Peyer's patch (tissue), 4 donors: ENCODE data around the gene NOCT. TPM values are rescaled to one million over a fixed set of nuclear protein-coding genes. Genes with fewer than 3 reads are reported as not detected.
"Not testable (repeated sequence)": the region's sequence is repeated elsewhere in the genome, so short reads cannot be mapped to it uniquely, and the experiment has no call there.

Experiments
- DNase-seq, 3 donors: peaks; one replicate each; pipeline ENCODE4 v3.0.0-alpha.2; 2017 to 2019
- H3K27ac ChIP-seq, 4 donors: fragments of 200-600 bp; sonication (generic); one replicate each; pipeline ENCODE4 v1.5.1; 2016 to 2019
- H3K27me3 ChIP-seq, 2 donors: fragments of 200-600 bp; sonication (generic); one replicate each; pipeline ENCODE4 v1.5.1; 2019
- H3K36me3 ChIP-seq, 3 donors: fragments of 200-600 bp; sonication (generic); one replicate each; pipeline ENCODE4 v1.5.1; 2016 to 2019
- H3K4me1 ChIP-seq, 4 donors: fragments of 200-600 bp; sonication (generic); one replicate each; pipeline ENCODE4 v1.5.1; 2016 to 2019
- H3K4me3 ChIP-seq, 4 donors: fragments of 200-600 bp; sonication (generic); 1 replicate in 3 of 4; 2 replicates in 1 of 4; pipeline ENCODE4 v1.5.1; 2016 to 2019; ENCODE audit warnings: mild to moderate bottlenecking in 1 of 4
- H3K9me3 ChIP-seq, 4 donors: fragments of 200-600 bp; sonication (generic); one replicate each; pipeline ENCODE4 v1.5.1; 2016 to 2019; ENCODE audit warnings: mild to moderate bottlenecking in 1 of 4
- CTCF ChIP-seq, 6 experiments: fragments of 450-650 bp in 4 of 6; fragments of 200-600 bp in 2 of 6; sonication (generic) in 1 of 6; IDR thresholded peaks; one replicate each; pipeline ENCODE4 v1.5.1; 2017 to 2019; ENCODE audit warnings: antibody characterized with exemption in 6 of 6, mild to moderate bottlenecking in 3 of 6, moderate library complexity in 1 of 6
- POLR2A ChIP-seq, 2 donors: fragments of 450-650 bp; IDR thresholded peaks; one replicate each; pipeline ENCODE4 v1.5.1; 2017; ENCODE audit warnings: antibody characterized with exemption in 2 of 2, mild to moderate bottlenecking in 2 of 2, moderate library complexity in 2 of 2
- total RNA-seq, 4 donors: library from RNA; depleted of rRNA; stranded (reverse); fragments of >200 nt; gene quantifications; one replicate each; pipeline ENCODE4 v1.1.0, GENCODE V29; 2016

The NOCT gene
- total RNA-seq, 4 donors from 2014 or later: 5.4 to 26.4 (median 11.0) TPM

- H3K4me3 ChIP-seq: no peak overlapping the region
- H3K27ac ChIP-seq: no peak overlapping the region
- no peaks in the 10 kb centered on the region for H3K36me3 ChIP-seq
- no peaks in the 10 kb centered on the region for H3K4me1 ChIP-seq
- H3K27me3 ChIP-seq: no peaks in the 10 kb centered on the region
- TF ChIP-seq POLR2A (IDR thresholded peaks at IDR 0.05) (no peak), CTCF (IDR thresholded peaks at IDR 0.05) (no peak)
- peak in 1 of 3 donors; percentile 62 for DNase-seq
- H3K9me3 ChIP-seq: peaks cover 0 to 4% (median 0%) of the 10 kb centered on the region in 4 donors
Measured at GRCh38 chr4:139005774-139006173, 9.8 kb upstream of the NOCT start.

GRCh38 chr4:139007640-139008039 is 7.9 kb upstream of the NOCT start:
- no peaks in the 10 kb centered on the region for H3K4me1 ChIP-seq
- peak in 1 of 2 donors; percentile 49 for TF ChIP-seq POLR2A (IDR thresholded peaks at IDR 0.05)
- no peak for TF ChIP-seq CTCF (IDR thresholded peaks at IDR 0.05)
- no peaks in the 10 kb centered on the region for H3K36me3 ChIP-seq
- H3K4me3 ChIP-seq: no peak overlapping the region
- H3K27me3 ChIP-seq: no peaks in the 10 kb centered on the region
- H3K27ac ChIP-seq: peak overlapping the region in 2 of 4 donors; percentile 20 to 74
- DNase-seq: peak in 1 of 3 donors; percentile 64
- peaks cover 0 to 4% (median 0%) of the 10 kb centered on the region in 4 donors for H3K9me3 ChIP-seq

GRCh38 chr4:139008278-139008677 is 7.3 kb upstream of the NOCT start:
- not testable (repeated sequence) for H3K36me3 ChIP-seq, H3K9me3 ChIP-seq, H3K4me3 ChIP-seq, H3K4me1 ChIP-seq, H3K27me3 ChIP-seq, DNase-seq
- H3K27ac ChIP-seq: peak overlapping the region in 2 of 4 donors; percentile 20 to 72

GRCh38 chr4:139009702-139010101 is 5.9 kb upstream of the NOCT start:
- no peak for TF ChIP-seq CTCF (IDR thresholded peaks at IDR 0.05)
- no peak for TF ChIP-seq POLR2A (IDR thresholded peaks at IDR 0.05)

GRCh38 chr4:139011225-139011950 is 4.2 kb upstream of the NOCT start:
- TF ChIP-seq CTCF (IDR thresholded peaks at IDR 0.05) (no peak), POLR2A (IDR thresholded peaks at IDR 0.05) (peak in 1 of 2 donors; percentile 64)
- peak in 2 of 3 donors; percentile 80 to 90 for DNase-seq
- no peaks in the 10 kb centered on the region for H3K27me3 ChIP-seq
- H3K27ac ChIP-seq: peak overlapping the region in 3 of 4 donors; percentile 58 to 85 (median 74)
- peaks cover 0 to 4% (median 0%) of the 10 kb centered on the region in 4 donors for H3K9me3 ChIP-seq
- H3K4me1 ChIP-seq: peaks cover 0 to 20% (median 6%) of the 10 kb centered on the region in 4 donors
- H3K4me3 ChIP-seq: no peak overlapping the region
- no peaks in the 10 kb centered on the region for H3K36me3 ChIP-seq

More at GRCh38 chr4:139009702-139010101, 5.9 kb upstream of the NOCT start:
- Histone ChIP-seq H3K4me3 (no peak overlapping the region), H3K27ac (no peak overlapping the region), H3K4me1 (peaks cover 0 to 14% (median under 1%) of the 10 kb centered on the region in 4 donors), H3K9me3 (peaks cover 0 to 4% (median 0%) of the 10 kb centered on the region in 4 donors), H3K36me3 (no peaks in the 10 kb centered on the region), H3K27me3 (no peaks in the 10 kb centered on the region)
- DNase-seq: no peak
